CD8-positive, alpha-beta memory T cell (primary cell): Measurements from ENCODE around the gene CHST11. TPM values are rescaled to one million over a fixed set of nuclear protein-coding genes. Genes with fewer than 3 reads are reported as not detected.
"Not testable (repeated sequence)": the region's sequence is repeated elsewhere in the genome, so short reads cannot be mapped to it uniquely, and the experiment has no call there.

Experiments
- CTCF ChIA-PET: fragments of 350-600 bp; sonication (Branson Sonifier 250); formaldehyde crosslinking; loops from one replicate; lab custom pipeline; 2021; ENCODE audit warnings: antibody characterized with exemption; lab: Charles Lee
- POLR2A ChIA-PET: fragments of 350-600 bp; sonication (Branson Sonifier 250); formaldehyde crosslinking; loops from one replicate; lab custom pipeline; 2021; ENCODE audit warnings: antibody characterized with exemption; lab: Charles Lee
- DNase-seq, 5 donors: peaks; one replicate each; pipeline versions ENCODE4 v3.0.0 to v3.0.0-alpha.2; 2020 to 2022; ENCODE audit warnings: mixed read lengths in 1 of 5
- H3K27ac ChIP-seq: one replicate; pipeline ENCODE4 v1.7.0; 2013; ENCODE audit warnings: low read depth, mild to moderate bottlenecking, low read length, moderate library complexity
- H3K27me3 ChIP-seq: 2 replicates; pipeline ENCODE4 v1.7.0; 2013; ENCODE audit warnings: low read length, mild to moderate bottlenecking; ENCODE audit not compliant: insufficient read depth, poor library complexity, severe bottlenecking
- H3K36me3 ChIP-seq: 2 replicates; pipeline ENCODE4 v1.7.0; 2013; ENCODE audit warnings: mild to moderate bottlenecking, low read length, moderate library complexity; ENCODE audit not compliant: insufficient read depth
- H3K4me1 ChIP-seq: 2 replicates; pipeline ENCODE4 v1.7.0; 2013; ENCODE audit warnings: mild to moderate bottlenecking, low read length, moderate library complexity; ENCODE audit not compliant: insufficient read depth
- H3K4me3 ChIP-seq: 2 replicates; pipeline ENCODE4 v1.7.0; 2013; ENCODE audit warnings: mild to moderate bottlenecking, low read length
- H3K9me3 ChIP-seq: 2 replicates; pipeline ENCODE4 v1.7.0; 2013; ENCODE audit warnings: mild to moderate bottlenecking, low read length
- H3K27ac Mint-ChIP-seq, 8 donors: one replicate each; pipeline ENCODE4 v1.8.0; 2020 to 2021; ENCODE audit warnings: mixed read lengths in 8 of 8, mild to moderate bottlenecking in 6 of 8, inconsistent platforms in 3 of 8, moderate library complexity in 3 of 8
- H3K27me3 Mint-ChIP-seq, 2 donors: one replicate each; pipeline ENCODE4 v1.8.0; 2020 to 2021; ENCODE audit warnings: mixed read lengths in 2 of 2, mild to moderate bottlenecking in 1 of 2, moderate library complexity in 1 of 2
- H3K36me3 Mint-ChIP-seq, 3 donors: one replicate each; pipeline ENCODE4 v1.8.0; 2020 to 2021; ENCODE audit warnings: mixed read lengths in 3 of 3, inconsistent platforms in 1 of 3, mild to moderate bottlenecking in 1 of 3
- H3K4me1 Mint-ChIP-seq, 3 donors: one replicate each; pipeline ENCODE4 v1.8.0; 2020 to 2021; ENCODE audit warnings: mixed read lengths in 3 of 3, inconsistent platforms in 1 of 3, mild to moderate bottlenecking in 1 of 3
- H3K4me3 Mint-ChIP-seq, 7 donors: one replicate each; pipeline ENCODE4 v1.8.0; 2020 to 2021; ENCODE audit warnings: mixed read lengths in 7 of 7, mild to moderate bottlenecking in 6 of 7, moderate library complexity in 4 of 7, inconsistent platforms in 2 of 7
- H3K9me3 Mint-ChIP-seq, 5 donors: one replicate each; pipeline ENCODE4 v1.8.0; 2020 to 2022; ENCODE audit warnings: mixed read lengths in 5 of 5, mild to moderate bottlenecking in 3 of 5, moderate library complexity in 2 of 5, inconsistent platforms in 1 of 5
- polyA plus RNA-seq: library from polyadenylated mRNA; unstranded; fragments of 300-500 nt; fragmentation: Illumina TruSeq; gene quantifications from one replicate; pipeline ENCODE4 v1.2.3, GENCODE V29; 2021
- total RNA-seq, 2 experiments: library from RNA; stranded (reverse); gene quantifications; one replicate each; pipeline ENCODE4 v1.2.3, GENCODE V29; 2021

Gene CHST11
- total and polyA plus RNA-seq, 3 experiments from 2014 or later, result 47.8 to 76.8 (median 51.5) TPM

- Histone ChIP-seq H3K27me3 (no peaks in the 10 kb centered on the region), H3K9me3 (no peaks in the 10 kb centered on the region), H3K27ac (no peak overlapping the region), H3K36me3 (no peaks in the 10 kb centered on the region), H3K4me3 (no peak overlapping the region), H3K4me1 (peaks cover 28% of the 10 kb centered on the region)
- H3K27ac Mint-ChIP-seq, result peak overlapping the region in 2 of 8 donors; percentile 63 to 84
- DNase-seq, result no peak
- peaks cover 5 to 11% (median 9%) of the 10 kb centered on the region in 3 donors for H3K36me3 Mint-ChIP-seq
- H3K4me3 Mint-ChIP-seq, result peak overlapping the region in 1 of 7 donors; percentile 13
- ChIA-PET CTCF (no interaction called here), POLR2A (no interaction called here)
- H3K9me3 Mint-ChIP-seq, result no peaks in the 10 kb centered on the region
- no peaks in the 10 kb centered on the region for H3K27me3 Mint-ChIP-seq
- H3K4me1 Mint-ChIP-seq, result peaks cover 78 to 98% (median 96%) of the 10 kb centered on the region in 3 donors
These were observed 69.6 kb downstream of the CHST11 start for GRCh38 chr12:104526320-104526719.

- ChIA-PET POLR2A (no interaction called here), CTCF (no interaction called here)
- H3K36me3 Mint-ChIP-seq, result peaks cover 8 to 11% (median 11%) of the 10 kb centered on the region in 3 donors
- Histone ChIP-seq H3K4me3 (no peak overlapping the region), H3K27ac (no peak overlapping the region), H3K36me3 (no peaks in the 10 kb centered on the region), H3K9me3 (no peaks in the 10 kb centered on the region), H3K4me1 (peaks cover 24% of the 10 kb centered on the region), H3K27me3 (no peaks in the 10 kb centered on the region)
- H3K27me3 Mint-ChIP-seq, result no peaks in the 10 kb centered on the region
- H3K4me1 Mint-ChIP-seq, result peaks cover 78 to 98% (median 96%) of the 10 kb centered on the region in 3 donors
- peak overlapping the region in 2 of 8 donors; percentile 34 to 66 for H3K27ac Mint-ChIP-seq
- no peak for DNase-seq
- H3K4me3 Mint-ChIP-seq, result no peak overlapping the region
- H3K9me3 Mint-ChIP-seq, result no peaks in the 10 kb centered on the region
These were observed 70.0 kb downstream of the CHST11 start for GRCh38 chr12:104526751-104527150.

DNA sequence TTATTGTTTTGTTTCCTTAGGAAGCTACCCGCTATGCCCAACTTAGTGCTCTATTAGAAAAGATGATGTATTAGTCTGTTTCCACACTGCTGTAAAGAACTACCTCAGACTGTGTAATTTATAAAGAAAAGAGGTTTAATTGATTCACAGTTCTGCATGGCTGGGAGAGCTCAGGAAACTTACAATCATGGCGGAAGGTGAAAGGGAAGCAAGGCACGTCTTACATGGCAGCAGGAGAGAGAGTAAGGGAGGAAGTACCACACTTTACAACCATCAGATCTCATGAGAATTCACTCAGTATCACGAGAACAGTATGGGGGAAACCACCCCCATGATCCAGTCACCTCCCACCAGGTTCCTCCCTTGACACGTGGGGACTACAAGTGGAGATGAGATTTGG lies 70.9 kb downstream of the CHST11 start:
- H3K4me3 Mint-ChIP-seq, H3K27me3 ChIP-seq, H3K4me3 ChIP-seq, H3K27ac ChIP-seq, H3K9me3 Mint-ChIP-seq, DNase-seq, H3K9me3 ChIP-seq, H3K36me3 ChIP-seq, H3K27me3 Mint-ChIP-seq, POLR2A ChIA-PET: not testable (repeated sequence)
- Mint-ChIP-seq H3K27ac (peak overlapping the region in 5 of 8 donors; percentile 17 to 82 (median 47)), H3K36me3 (peaks cover 11 to 13% (median 12%) of the 10 kb centered on the region in 3 donors), H3K4me1 (peaks cover 81 to 98% (median 96%) of the 10 kb centered on the region in 3 donors)
- peaks cover 19% of the 10 kb centered on the region for H3K4me1 ChIP-seq
- CTCF ChIA-PET, result interaction anchor here (0.8 to 1.2 kb wide), 3 partner anchors 8 to 22 kb away, joined by 3 read pairs; no protein-coding TSS in a partner anchor

DNA sequence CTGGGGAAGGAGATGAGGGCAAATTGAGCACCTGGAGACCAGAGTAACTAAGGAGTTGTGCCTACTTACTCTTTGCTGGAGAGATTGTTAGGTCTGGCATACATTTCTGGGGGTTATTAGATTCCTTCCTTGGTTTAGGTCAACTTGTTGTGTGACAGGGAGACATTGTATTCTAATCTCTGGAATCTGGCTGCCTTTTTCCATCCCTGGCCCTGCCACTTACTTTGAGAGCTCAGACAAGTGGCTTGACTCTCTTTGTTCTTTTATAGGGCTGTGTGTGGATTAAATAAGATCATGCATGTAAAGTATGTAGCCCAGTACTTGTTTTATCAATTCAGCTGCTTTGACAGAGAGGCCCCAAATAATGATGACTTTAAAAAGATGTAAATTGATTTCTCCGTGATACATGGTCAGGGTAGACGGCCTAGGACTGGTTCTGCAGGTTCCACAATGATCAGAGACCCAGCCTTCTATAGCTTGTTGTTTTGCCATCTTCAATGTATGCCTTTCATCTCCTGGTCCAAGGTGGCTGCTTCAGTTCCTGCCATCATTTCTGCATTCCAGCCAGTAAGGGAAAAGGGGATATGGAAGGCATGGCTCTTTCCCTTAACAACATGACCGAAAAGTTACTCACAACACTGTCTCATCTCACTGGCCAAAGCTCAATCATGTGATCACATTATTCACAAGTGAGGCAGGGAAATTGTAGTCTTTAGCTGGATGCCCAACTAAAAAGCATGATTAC lies 72.6 kb downstream of the CHST11 start:
- CTCF ChIA-PET, result interaction anchor here (1.2 kb wide), 1 partner anchor 24 kb away, joined by 3 read pairs; no protein-coding TSS in a partner anchor
- Mint-ChIP-seq H3K4me3 (no peak overlapping the region), H3K27ac (peak overlapping the region in 2 of 8 donors; percentile 4 to 49), H3K27me3 (no peaks in the 10 kb centered on the region), H3K36me3 (peaks cover 11 to 13% (median 12%) of the 10 kb centered on the region in 3 donors), H3K4me1 (peaks cover 81 to 98% (median 96%) of the 10 kb centered on the region in 3 donors), H3K9me3 (no peaks in the 10 kb centered on the region)
- Histone ChIP-seq H3K4me1 (peaks cover 8% of the 10 kb centered on the region), H3K27ac (no peak overlapping the region), H3K9me3 (no peaks in the 10 kb centered on the region), H3K36me3 (no peaks in the 10 kb centered on the region), H3K27me3 (no peaks in the 10 kb centered on the region), H3K4me3 (no peak overlapping the region)
- DNase-seq, result no peak
- POLR2A ChIA-PET, result interaction anchor here (1.2 kb wide), 1 partner anchor 46 kb away, joined by 3 read pairs; no protein-coding TSS in a partner anchor

- Mint-ChIP-seq H3K27ac (peak overlapping the region in 3 of 8 donors; percentile 21 to 71 (median 43)), H3K9me3 (no peaks in the 10 kb centered on the region), H3K36me3 (peaks cover 8 to 17% (median 13%) of the 10 kb centered on the region in 3 donors), H3K4me1 (peaks cover 80 to 96% (median 95%) of the 10 kb centered on the region in 3 donors), H3K4me3 (peak overlapping the region in 2 of 7 donors; percentile 20 to 52), H3K27me3 (no peaks in the 10 kb centered on the region)
- no peaks in the 10 kb centered on the region for H3K27me3 ChIP-seq
- H3K4me1 ChIP-seq, result peaks cover 8% of the 10 kb centered on the region
- no peak overlapping the region for H3K4me3 ChIP-seq
- no peaks in the 10 kb centered on the region for H3K36me3 ChIP-seq
- ChIA-PET POLR2A (no interaction called here), CTCF (no interaction called here)
- no peaks in the 10 kb centered on the region for H3K9me3 ChIP-seq
- no peak for DNase-seq
- no peak overlapping the region for H3K27ac ChIP-seq
These were observed 75.9 kb downstream of the CHST11 start for GRCh38 chr12:104532636-104533035.

GRCh38 chr12:104533134-104533533 lies 76.4 kb downstream of the CHST11 start:
- Histone ChIP-seq H3K4me3 (no peak overlapping the region), H3K36me3 (no peaks in the 10 kb centered on the region), H3K9me3 (no peaks in the 10 kb centered on the region), H3K27me3 (no peaks in the 10 kb centered on the region), H3K27ac (no peak overlapping the region), H3K4me1 (peaks cover 8% of the 10 kb centered on the region)
- POLR2A ChIA-PET, result no interaction called here
- H3K4me3 Mint-ChIP-seq, result peak overlapping the region in 1 of 7 donors; percentile 20
- no peaks in the 10 kb centered on the region for H3K9me3 Mint-ChIP-seq
- H3K36me3 Mint-ChIP-seq, result peaks cover 5 to 18% (median 15%) of the 10 kb centered on the region in 3 donors
- no peaks in the 10 kb centered on the region for H3K27me3 Mint-ChIP-seq
- no peak for DNase-seq
- peaks cover 80 to 98% (median 96%) of the 10 kb centered on the region in 3 donors for H3K4me1 Mint-ChIP-seq
- peak overlapping the region in 1 of 8 donors; percentile 69 for H3K27ac Mint-ChIP-seq
- CTCF ChIA-PET, result no interaction called here

GRCh38 chr12:104534162-104534856 lies 77.6 kb downstream of the CHST11 start:
- H3K36me3 Mint-ChIP-seq, result peaks cover 4 to 18% (median 14%) of the 10 kb centered on the region in 3 donors
- POLR2A ChIA-PET, result interaction anchor here (1.0 kb wide), 1 partner anchor 36 kb away, joined by 3 read pairs; no protein-coding TSS in a partner anchor
- no peak for DNase-seq
- Histone ChIP-seq H3K27ac (no peak overlapping the region), H3K27me3 (no peaks in the 10 kb centered on the region), H3K9me3 (no peaks in the 10 kb centered on the region), H3K36me3 (no peaks in the 10 kb centered on the region), H3K4me1 (peaks cover 8% of the 10 kb centered on the region), H3K4me3 (no peak overlapping the region)
- no peaks in the 10 kb centered on the region for H3K9me3 Mint-ChIP-seq
- CTCF ChIA-PET, result interaction anchor here (1.0 to 1.1 kb wide), 2 partner anchors 42 to 153 kb away, joined by 3 to 4 read pairs; no protein-coding TSS in a partner anchor
- H3K4me3 Mint-ChIP-seq, result peak overlapping the region in 2 of 7 donors; percentile 9 to 34
- H3K4me1 Mint-ChIP-seq, result peaks cover 79 to 98% (median 96%) of the 10 kb centered on the region in 3 donors
- no peaks in the 10 kb centered on the region for H3K27me3 Mint-ChIP-seq
- peak overlapping the region; percentile 7 to 94 (median 50) for H3K27ac Mint-ChIP-seq
